ENCODE results near the gene MT2A. TPM values are rescaled to one million over a fixed set of nuclear protein-coding genes. Genes with fewer than 3 reads are reported as not detected.
A peak's percentile ranks its signal among the peaks of the same experiment; 100 is the strongest.

The MT2A gene
- total and polyA plus RNA-seq, 2 of the 13 experiments (the other 11 are each of a cell fraction or from before 2014, with no cell fraction given), result 135 to 371 TPM

DNA sequence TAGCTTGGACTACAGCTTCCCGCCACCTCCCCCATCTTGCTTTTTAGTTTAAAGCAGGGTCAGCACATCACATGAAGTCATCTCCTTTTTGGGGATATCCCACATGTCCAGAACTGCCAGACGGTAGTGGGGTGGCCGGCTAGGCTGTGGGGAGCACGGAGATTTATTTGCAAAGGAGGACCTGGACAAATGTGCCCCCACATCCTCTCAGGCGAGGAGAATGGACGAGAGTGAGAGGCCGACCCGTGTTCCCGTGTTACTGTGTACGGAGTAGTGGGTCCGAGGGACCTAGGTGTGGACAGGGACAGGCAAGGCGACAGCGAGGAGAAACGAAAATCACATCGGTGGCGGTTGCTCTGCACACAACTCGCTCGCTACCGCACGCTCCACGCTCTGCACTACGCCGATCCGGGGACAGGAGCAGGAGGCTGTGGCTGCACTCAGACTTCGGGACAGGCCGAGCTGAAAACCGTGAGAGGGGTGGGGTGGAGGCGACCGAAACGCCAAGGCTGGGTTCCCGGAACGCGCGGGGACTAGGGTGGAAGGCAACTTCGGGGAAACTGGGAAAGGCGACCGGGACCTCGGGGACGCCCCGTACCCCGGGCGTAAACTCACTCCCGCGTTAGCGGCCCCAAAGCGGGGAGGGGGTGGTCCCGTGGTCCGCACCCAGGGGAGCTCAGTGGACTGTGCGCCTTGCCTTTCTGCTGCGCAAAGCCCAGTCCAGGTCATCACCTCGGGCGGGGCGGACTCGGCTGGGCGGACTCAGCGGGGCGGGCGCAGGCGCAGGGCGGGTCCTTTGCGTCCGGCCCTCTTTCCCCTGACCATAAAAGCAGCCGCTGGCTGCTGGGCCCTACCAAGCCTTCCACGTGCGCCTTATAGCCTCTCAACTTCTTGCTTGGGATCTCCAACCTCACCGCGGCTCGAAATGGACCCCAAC, 29.7 kb downstream of the MT2A start, which contains the start of gene MT1A (continued):
- TF ChIP-seq, protein P1, sequence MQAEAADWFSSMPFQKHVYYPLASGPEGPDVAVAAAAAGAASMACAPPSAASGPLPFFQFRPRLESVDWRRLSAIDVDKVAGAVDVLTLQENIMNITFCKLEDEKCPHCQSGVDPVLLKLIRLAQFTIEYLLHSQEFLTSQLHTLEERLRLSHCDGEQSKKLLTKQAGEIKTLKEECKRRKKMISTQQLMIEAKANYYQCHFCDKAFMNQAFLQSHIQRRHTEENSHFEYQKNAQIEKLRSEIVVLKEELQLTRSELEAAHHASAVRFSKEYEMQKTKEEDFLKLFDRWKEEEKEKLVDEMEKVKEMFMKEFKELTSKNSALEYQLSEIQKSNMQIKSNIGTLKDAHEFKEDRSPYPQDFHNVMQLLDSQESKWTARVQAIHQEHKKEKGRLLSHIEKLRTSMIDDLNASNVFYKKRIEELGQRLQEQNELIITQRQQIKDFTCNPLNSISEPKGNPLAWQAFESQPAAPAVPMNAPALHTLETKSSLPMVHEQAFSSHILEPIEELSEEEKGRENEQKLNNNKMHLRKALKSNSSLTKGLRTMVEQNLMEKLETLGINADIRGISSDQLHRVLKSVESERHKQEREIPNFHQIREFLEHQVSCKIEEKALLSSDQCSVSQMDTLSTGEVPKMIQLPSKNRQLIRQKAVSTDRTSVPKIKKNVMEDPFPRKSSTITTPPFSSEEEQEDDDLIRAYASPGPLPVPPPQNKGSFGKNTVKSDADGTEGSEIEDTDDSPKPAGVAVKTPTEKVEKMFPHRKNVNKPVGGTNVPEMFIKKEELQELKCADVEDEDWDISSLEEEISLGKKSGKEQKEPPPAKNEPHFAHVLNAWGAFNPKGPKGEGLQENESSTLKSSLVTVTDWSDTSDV (CRISPR knock-in tag; IDR thresholded peaks at IDR 0.05), result 0 out of 2 replicates have a peak, but pooled peaks have one; percentile 68
- no peak for TF ChIP-seq MAZ (IDR thresholded peaks at IDR 0.05; ENCODE audit: borderline replicate concordance, low read depth, low read length)
- TF ChIP-seq MAZ (CRISPR knock-in tag; IDR thresholded peaks at IDR 0.05; ENCODE audit: low read depth), result no peak
- TF ChIP-seq ZBTB7A (CRISPR knock-in tag; IDR thresholded peaks at IDR 0.05), result no peak
- no peak for TF ChIP-seq HOXA9 (CRISPR knock-in tag; IDR thresholded peaks at IDR 0.05; ENCODE audit: borderline replicate concordance)
- peak; percentile 31; the same call in 1 of the 2 replicates for TF ChIP-seq ZNF441 (CRISPR knock-in tag; IDR thresholded peaks at IDR 0.05; ENCODE audit: borderline replicate concordance)
- no peak for TF ChIP-seq ATF1 (CRISPR knock-in tag; IDR thresholded peaks at IDR 0.05)
- no peak; the same call in 1 of the 2 replicates for TF ChIP-seq ZNF891 (CRISPR knock-in tag; IDR thresholded peaks at IDR 0.05)
- TF ChIP-seq ZFP82 (CRISPR knock-in tag; IDR thresholded peaks at IDR 0.05; ENCODE audit: borderline replicate concordance), result no peak
- peak; percentile 9; the same call in 1 of the 2 replicates for TF ChIP-seq SOX5 (CRISPR knock-in tag; IDR thresholded peaks at IDR 0.05; ENCODE audit: borderline replicate concordance)
- TF ChIP-seq, protein P2, sequence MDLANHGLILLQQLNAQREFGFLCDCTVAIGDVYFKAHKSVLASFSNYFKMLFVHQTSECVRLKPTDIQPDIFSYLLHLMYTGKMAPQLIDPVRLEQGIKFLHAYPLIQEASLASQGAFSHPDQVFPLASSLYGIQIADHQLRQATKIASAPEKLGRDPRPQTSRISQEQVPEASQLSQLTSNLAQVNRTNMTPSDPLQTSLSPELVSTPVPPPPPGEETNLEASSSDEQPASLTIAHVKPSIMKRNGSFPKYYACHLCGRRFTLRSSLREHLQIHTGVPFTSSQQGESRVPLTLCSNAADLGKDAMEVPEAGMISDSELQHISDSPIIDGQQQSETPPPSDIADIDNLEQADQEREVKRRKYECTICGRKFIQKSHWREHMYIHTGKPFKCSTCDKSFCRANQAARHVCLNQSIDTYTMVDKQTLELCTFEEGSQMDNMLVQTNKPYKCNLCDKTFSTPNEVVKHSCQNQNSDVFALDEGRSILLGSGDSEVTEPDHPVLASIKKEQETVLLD (CRISPR knock-in tag; IDR thresholded peaks at IDR 0.05; ENCODE audit: low read depth), result no peak
- TF ChIP-seq TBL1XR1 (IDR thresholded peaks at IDR 0.05; ENCODE audit: borderline replicate concordance, low read length, partially characterized antibody), result no peak
- peak; percentile 53; the same call in 1 of the 2 replicates for TF ChIP-seq ZMAT3 (CRISPR knock-in tag; conservative IDR thresholded peaks at IDR 0.05)
- TF ChIP-seq, protein P3, sequence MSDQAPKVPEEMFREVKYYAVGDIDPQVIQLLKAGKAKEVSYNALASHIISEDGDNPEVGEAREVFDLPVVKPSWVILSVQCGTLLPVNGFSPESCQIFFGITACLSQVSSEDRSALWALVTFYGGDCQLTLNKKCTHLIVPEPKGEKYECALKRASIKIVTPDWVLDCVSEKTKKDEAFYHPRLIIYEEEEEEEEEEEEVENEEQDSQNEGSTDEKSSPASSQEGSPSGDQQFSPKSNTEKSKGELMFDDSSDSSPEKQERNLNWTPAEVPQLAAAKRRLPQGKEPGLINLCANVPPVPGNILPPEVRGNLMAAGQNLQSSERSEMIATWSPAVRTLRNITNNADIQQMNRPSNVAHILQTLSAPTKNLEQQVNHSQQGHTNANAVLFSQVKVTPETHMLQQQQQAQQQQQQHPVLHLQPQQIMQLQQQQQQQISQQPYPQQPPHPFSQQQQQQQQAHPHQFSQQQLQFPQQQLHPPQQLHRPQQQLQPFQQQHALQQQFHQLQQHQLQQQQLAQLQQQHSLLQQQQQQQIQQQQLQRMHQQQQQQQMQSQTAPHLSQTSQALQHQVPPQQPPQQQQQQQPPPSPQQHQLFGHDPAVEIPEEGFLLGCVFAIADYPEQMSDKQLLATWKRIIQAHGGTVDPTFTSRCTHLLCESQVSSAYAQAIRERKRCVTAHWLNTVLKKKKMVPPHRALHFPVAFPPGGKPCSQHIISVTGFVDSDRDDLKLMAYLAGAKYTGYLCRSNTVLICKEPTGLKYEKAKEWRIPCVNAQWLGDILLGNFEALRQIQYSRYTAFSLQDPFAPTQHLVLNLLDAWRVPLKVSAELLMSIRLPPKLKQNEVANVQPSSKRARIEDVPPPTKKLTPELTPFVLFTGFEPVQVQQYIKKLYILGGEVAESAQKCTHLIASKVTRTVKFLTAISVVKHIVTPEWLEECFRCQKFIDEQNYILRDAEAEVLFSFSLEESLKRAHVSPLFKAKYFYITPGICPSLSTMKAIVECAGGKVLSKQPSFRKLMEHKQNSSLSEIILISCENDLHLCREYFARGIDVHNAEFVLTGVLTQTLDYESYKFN (CRISPR knock-in tag; conservative IDR thresholded peaks at IDR 0.05), result peak; percentile 37; the same call in 1 of the 2 replicates
- TF ChIP-seq, protein P4, sequence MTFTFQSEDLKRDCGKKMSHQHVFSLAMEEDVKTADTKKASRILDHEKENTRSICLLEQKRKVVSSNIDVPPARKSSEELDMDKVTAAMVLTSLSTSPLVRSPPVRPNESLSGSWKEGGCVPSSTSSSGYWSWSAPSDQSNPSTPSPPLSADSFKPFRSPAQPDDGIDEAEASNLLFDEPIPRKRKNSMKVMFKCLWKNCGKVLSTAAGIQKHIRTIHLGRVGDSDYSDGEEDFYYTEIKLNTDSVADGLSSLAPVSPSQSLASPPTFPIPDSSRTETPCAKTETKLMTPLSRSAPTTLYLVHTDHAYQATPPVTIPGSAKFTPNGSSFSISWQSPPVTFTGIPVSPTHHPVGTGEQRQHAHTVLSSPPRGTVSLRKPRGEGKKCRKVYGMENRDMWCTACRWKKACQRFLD (CRISPR knock-in tag; IDR thresholded peaks at IDR 0.05; ENCODE audit: borderline replicate concordance), result peak; percentile 49; the same call in 1 of the 2 replicates
- 0 out of 2 replicates have a peak, but pooled peaks have one; percentile 23 for TF ChIP-seq ZNF230 (CRISPR knock-in tag; IDR thresholded peaks at IDR 0.05)
- TF ChIP-seq SIN3A (IDR thresholded peaks at IDR 0.05; ENCODE audit: borderline replicate concordance, low read depth, low read length), result no peak
